GM19452 (cell line): ENCODE data around the gene TP53BP1.
"Not testable (repeated sequence)": the region's sequence is repeated elsewhere in the genome, so short reads cannot be mapped to it uniquely, and the experiment has no call there.

Source experiments
- ATAC-seq: cut with Tn5 transposase; IDR thresholded peaks from one replicate; pipeline ENCODE4 v1.9.1; 2021; ENCODE audit not compliant: unreplicated experiment

Gene TP53BP1, protein sequence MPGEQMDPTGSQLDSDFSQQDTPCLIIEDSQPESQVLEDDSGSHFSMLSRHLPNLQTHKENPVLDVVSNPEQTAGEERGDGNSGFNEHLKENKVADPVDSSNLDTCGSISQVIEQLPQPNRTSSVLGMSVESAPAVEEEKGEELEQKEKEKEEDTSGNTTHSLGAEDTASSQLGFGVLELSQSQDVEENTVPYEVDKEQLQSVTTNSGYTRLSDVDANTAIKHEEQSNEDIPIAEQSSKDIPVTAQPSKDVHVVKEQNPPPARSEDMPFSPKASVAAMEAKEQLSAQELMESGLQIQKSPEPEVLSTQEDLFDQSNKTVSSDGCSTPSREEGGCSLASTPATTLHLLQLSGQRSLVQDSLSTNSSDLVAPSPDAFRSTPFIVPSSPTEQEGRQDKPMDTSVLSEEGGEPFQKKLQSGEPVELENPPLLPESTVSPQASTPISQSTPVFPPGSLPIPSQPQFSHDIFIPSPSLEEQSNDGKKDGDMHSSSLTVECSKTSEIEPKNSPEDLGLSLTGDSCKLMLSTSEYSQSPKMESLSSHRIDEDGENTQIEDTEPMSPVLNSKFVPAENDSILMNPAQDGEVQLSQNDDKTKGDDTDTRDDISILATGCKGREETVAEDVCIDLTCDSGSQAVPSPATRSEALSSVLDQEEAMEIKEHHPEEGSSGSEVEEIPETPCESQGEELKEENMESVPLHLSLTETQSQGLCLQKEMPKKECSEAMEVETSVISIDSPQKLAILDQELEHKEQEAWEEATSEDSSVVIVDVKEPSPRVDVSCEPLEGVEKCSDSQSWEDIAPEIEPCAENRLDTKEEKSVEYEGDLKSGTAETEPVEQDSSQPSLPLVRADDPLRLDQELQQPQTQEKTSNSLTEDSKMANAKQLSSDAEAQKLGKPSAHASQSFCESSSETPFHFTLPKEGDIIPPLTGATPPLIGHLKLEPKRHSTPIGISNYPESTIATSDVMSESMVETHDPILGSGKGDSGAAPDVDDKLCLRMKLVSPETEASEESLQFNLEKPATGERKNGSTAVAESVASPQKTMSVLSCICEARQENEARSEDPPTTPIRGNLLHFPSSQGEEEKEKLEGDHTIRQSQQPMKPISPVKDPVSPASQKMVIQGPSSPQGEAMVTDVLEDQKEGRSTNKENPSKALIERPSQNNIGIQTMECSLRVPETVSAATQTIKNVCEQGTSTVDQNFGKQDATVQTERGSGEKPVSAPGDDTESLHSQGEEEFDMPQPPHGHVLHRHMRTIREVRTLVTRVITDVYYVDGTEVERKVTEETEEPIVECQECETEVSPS (N-terminal part only)

DNA sequence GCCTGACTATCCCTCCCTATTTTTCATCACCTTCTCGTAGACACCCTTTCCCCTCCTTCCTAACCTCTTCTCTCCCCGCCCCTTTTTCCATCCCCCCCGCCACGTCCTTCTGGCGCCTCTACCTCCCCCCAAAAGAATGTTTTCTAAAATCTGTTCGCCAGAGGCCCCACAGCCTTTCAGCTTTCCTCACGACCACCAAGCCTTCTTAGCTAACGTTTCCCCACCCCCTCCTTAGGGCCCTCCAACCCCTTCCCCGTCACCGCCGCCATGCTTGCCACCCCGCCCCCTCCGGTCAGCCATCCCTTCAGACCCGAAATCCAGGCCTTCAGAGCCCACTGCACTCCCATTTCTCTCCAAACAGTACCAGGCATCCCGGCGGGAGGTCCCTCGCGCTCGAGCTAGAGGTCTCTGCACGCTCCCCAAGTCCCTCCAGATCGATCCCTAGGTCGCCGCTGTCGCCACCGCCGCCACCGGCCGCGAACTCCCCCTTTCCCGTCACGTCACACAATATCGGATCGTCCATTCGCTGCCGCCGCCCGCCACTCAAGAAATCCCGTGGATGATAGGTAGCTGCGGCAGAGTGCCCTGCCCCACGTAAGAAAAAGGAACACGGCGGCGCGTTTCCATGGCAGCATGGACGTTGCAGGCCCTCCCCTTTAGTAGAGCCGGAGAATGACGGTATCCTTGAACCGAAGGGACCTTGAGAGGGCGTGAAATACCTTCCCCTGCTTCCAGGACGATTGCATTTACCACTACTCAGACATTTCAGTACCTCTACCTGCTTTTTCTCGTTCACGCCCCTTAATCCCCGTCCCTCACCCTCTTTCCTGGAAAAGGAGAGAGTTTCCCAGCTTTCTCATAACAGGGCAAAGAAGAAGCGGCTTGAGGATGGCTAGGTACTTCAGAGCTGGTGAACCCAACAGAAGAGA lies at the start of gene TP53BP1:
Gene TP53BP1 (minus strand): TSS at position 484 of the 929 bp plus-strand sequence. CDS start 113 bp downstream, at position 371.
- ATAC-seq, result peak; percentile 97

DNA sequence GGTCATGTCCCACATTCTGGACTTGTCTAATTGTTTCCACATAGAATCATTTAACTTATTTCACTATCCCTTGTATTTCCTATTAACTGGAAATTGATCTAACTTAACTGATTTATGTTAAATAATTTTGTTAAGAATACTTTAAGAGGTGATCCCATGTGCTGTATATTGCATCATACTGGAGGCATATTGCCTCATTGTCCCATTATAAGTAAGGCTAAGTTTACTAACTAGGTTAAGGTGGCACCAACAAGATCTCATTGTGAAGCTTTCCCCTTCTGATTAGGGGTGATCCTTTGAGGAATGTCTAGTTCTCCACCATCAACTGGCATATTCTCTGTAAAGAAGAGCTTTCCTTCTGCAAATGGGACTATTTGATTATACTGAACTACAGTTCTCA lies 48.8 kb upstream of the TP53BP1 start:
- no peak for ATAC-seq

DNA sequence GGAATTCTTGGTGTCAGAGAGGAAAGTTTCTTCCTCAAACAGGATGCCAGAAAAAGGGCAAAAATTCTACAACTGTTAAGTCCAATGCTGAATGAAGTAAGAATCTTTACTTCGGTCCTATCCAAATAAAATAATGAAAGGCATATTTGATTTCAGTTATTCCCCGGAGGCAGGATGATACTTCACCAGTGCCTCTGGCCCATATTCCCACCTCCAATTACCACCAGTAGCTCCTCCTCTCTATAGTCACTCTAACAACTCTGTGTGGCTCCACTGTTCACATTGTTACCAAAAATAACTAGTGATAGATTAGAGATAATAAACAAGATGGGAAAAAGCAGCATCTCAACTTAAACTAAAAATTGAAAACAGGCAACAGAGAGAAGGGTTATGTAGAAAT lies 45.1 kb upstream of the TP53BP1 start:
- ATAC-seq, result no peak

DNA sequence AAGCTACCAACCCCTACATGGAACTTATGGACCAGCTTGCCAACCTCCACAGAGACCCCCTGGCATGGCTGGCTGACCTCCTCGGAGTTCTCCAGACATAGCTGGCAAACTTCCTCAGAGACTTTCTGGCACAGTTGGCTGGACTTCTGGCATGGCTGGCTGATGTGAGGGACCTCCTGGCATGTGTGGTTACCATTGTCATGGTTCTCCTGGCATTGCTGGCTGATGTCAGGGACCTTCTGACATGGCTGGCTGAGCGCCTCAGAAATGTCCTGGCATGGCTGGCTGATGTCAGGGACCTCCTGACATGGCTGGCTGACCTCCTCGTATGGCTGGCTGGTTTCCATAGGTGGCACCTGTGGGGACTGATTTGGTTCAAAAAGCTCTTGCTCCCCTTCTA lies 41.9 kb upstream of the TP53BP1 start:
- no peak for ATAC-seq

DNA sequence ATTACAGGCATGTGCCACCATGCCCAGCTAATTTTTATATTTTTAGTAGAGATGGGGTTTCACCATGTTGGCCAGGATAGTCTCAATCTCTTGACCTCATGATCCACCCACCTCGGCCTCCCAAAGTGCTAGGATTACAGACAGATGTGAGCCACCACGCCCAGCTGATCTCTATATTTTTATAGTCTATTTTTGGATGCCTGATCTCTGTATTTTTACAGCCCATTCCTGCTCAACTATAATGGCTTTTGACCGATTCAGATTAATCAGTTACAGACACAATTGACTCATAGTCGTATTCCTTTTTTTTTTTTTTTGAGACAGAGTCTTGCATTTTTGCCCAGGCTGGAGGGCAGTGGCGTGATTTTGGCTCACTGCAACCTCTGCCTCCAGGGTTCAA lies 39.9 kb upstream of the TP53BP1 start:
- not testable (repeated sequence) for ATAC-seq

DNA sequence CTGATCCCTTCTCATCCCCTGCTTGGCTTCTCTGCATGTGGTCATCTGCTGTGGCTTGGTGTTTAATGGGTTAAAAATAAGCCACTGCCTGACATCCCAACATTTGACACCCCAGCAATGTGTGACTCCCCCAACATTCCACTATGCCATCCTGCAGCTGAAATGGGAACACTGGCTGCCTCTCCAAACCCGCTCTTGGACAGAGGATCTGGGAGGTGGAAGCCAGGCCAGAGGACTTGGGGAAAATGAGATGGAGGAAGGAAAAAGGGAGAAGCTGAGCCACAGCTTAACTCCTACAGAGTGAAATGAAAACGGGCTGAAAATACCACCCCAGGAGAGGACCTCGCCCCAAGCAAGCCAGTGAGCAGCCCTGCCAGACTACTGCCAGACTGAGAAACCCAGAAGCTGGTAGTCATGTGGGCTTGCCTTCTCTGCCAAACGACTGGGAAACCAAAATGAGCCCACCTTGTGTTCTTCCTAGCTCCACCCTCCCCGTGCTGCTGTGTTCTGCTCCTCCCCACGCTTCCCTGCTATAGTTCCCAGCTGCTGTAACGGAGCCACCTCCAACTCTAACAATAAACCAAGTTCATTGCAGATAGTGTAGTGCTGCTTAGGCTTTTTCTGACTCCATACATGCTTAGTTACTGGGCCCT lies 38.2 kb upstream of the TP53BP1 start:
- no peak for ATAC-seq

DNA sequence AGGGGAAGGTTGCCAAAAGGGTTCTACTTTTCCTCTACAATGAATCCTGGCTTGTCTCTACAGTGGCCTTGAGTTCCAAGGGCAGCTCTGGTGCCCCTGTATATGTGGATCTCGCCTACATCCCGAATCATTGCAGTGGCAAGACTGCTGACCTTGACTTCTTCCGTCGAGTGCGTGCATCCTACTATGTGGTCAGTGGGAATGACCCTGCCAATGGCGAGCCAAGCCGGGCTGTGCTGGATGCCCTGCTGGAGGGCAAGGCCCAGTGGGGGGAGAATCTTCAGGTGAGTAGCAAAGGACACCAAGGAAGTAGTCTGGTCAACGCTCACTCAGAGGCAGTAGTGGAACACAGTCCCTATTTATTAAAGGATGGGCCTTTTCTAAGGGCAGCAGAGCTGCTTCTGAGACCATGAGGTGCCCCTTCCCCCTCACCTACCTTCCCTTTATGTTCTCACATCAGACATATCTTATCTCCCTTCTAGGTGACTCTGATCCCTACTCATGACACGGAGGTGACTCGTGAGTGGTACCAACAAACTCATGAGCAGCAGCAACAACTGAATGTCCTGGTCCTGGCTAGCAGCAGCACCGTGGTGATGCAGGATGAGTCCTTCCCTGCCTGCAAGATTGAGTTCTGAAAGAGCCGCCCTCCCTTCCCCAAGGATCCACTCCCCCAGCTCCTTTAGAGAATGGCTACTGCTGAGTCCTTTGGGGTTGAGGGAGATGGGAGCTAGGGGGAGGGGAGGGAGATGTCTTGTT lies 36.8 kb upstream of the TP53BP1 start:
- ATAC-seq, result no peak

DNA sequence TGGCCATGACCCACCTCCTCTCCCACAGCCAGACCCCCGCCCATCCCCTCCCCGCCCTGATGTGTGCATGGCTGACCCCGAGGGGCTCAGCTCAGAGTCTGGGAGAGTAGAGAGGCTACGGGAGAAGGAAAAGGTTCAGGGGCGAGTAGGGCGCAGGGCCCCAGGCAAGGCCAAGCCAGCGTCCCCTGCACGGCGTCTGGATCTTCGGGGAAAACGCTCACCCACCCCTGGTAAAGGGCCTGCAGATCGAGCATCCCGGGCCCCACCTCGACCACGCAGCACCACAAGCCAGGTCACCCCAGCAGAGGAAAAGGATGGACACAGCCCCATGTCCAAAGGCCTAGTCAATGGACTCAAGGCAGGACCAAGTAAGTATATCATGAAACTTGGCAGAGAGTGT lies 36.2 kb upstream of the TP53BP1 start:
- no peak for ATAC-seq

DNA sequence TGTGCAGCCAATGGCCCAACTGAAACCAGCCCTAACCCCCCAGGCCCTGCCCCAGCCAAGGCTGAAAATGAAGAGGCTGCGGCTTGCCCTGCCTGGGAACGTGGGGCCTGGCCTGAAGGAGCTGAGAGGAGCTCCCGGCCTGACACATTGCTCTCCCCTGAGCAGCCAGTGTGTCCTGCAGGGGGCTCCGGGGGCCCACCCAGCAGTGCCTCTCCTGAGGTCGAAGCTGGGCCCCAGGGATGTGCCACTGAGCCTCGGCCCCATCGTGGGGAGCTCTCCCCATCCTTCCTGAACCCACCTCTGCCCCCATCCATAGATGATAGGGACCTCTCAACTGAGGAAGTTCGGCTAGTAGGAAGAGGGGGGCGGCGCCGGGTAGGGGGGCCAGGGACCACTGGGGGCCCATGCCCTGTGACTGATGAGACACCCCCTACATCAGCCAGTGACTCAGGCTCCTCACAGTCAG lies 35.6 kb upstream of the TP53BP1 start:
- no peak for ATAC-seq

DNA sequence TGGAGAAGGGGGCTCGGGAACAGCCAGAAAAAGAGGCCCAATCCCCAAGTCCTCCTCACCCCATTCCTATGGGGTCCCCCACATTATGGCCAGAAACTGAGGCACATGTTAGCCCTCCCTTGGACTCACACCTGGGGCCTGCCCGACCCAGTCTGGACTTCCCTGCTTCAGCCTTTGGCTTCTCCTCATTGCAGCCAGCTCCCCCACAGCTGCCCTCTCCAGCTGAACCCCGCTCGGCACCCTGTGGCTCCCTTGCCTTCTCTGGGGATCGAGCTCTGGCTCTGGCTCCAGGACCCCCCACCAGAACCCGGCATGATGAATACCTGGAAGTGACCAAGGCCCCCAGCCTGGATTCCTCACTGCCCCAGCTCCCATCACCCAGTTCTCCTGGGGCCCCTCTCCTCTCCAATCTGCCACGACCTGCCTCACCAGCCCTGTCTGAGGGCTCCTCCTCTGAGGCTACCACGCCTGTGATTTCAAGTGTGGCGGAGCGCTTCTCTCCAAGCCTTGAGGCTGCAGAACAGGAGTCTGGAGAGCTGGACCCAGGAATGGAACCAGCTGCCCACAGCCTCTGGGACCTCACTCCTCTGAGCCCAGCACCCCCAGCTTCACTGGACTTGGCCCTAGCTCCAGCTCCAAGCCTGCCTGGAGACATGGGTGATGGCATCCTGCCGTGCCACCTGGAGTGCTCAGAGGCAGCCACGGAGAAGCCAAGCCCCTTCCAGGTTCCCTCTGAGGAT lies 35.0 kb upstream of the TP53BP1 start:
- no peak for ATAC-seq

DNA sequence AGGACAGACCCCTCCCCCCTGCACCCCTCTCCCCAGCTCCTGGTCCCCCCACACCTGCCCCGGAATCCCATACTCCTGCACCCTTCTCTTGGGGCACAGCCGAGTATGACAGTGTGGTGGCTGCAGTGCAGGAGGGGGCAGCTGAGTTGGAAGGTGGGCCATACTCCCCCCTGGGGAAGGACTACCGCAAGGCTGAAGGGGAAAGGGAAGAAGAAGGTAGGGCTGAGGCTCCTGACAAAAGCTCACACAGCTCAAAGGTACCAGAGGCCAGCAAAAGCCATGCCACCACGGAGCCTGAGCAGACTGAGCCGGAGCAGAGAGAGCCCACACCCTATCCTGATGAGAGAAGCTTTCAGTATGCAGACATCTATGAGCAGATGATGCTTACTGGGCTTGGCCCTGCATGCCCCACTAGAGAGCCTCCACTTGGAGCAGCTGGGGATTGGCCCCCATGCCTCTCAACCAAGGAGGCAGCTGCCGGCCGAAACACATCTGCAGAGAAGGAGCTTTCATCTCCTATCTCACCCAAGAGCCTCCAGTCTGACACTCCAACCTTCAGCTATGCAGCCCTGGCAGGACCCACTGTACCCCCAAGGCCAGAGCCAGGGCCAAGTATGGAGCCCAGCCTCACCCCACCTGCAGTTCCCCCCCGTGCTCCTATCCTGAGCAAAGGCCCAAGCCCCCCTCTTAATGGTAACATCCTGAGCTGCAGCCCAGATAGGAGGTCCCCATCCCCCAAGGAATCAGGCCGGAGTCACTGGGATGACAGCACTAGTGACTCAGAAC lies 34.3 kb upstream of the TP53BP1 start:
- no peak for ATAC-seq

DNA sequence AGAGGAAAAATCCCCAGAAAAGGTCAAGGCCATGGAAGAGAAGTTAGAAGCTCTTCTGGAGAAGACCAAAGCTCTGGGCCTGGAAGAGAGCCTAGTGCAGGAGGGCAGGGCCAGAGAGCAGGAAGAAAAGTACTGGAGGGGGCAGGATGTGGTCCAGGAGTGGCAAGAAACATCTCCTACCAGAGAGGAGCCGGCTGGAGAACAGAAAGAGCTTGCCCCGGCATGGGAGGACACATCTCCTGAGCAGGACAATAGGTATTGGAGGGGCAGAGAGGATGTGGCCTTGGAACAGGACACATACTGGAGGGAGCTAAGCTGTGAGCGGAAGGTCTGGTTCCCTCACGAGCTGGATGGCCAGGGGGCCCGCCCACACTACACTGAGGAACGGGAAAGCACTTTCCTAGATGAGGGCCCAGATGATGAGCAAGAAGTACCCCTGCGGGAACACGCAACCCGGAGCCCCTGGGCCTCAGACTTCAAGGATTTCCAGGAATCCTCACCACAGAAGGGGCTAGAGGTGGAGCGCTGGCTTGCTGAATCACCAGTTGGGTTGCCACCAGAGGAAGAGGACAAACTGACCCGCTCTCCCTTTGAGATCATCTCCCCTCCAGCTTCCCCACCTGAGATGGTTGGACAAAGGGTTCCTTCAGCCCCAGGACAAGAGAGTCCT lies 33.4 kb upstream of the TP53BP1 start:
- ATAC-seq, result no peak

DNA sequence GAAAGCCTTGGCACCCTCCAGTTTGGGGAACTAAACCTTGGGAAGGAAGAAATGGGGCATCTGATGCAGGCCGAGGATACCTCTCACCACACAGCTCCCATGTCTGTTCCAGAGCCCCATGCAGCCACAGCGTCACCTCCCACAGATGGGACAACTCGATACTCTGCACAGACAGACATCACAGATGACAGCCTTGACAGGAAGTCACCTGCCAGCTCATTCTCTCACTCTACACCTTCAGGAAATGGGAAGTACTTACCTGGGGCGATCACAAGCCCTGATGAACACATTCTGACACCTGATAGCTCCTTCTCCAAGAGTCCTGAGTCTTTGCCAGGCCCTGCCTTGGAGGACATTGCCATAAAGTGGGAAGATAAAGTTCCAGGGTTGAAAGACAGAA lies 32.2 kb upstream of the TP53BP1 start:
- ATAC-seq, result no peak

DNA sequence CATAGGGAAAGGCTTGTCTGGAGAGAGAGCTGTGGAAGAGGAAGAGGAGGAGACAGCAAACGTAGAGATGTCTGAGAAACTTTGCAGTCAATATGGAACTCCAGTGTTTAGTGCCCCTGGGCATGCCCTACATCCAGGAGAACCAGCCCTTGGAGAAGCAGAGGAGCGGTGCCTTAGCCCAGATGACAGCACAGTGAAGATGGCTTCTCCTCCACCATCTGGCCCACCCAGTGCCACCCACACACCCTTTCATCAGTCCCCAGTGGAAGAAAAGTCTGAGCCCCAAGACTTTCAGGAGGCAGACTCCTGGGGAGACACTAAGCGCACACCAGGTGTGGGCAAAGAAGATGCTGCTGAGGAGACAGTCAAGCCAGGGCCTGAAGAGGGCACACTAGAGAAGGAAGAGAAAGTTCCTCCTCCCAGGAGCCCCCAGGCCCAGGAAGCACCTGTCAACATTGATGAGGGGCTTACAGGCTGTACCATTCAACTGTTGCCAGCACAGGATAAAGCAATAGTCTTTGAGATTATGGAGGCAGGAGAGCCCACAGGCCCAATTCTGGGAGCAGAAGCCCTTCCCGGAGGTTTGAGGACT lies 31.4 kb upstream of the TP53BP1 start:
- no peak for ATAC-seq

DNA sequence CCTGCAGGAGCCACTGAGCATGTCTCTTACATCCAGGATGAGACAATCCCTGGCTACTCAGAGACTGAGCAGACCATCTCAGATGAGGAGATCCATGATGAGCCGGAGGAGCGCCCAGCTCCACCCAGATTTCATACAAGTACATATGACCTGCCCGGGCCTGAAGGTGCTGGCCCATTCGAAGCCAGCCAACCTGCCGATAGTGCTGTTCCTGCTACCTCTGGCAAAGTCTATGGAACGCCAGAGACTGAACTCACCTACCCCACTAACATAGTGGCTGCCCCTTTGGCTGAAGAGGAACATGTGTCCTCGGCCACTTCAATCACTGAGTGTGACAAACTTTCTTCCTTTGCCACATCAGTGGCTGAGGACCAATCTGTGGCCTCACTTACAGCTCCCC lies 30.7 kb upstream of the TP53BP1 start:
- ATAC-seq, result no peak

DNA sequence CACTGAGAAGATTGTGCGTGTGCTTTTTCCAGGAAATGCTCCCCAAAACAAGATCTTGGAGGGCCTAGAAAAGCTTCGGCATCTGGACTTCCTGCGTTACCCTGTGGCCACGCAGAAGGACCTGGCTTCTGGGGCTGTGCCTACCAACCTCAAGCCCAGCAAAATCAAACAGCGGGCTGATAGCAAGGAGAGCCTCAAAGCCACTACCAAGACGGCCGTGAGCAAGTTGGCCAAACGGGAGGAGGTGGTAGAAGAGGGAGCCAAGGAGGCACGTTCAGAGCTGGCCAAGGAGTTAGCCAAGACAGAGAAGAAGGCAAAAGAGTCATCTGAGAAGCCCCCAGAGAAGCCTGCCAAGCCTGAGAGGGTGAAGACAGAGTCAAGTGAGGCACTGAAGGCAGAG lies 29.3 kb upstream of the TP53BP1 start:
- ATAC-seq, result no peak
